ENCODE results near the gene TMCC1. TPM values are rescaled to one million over a fixed set of nuclear protein-coding genes. Genes with fewer than 3 reads are reported as not detected.

Gene TMCC1
- total RNA-seq, 1 donor from 2014 or later: 24.3 TPM

GRCh38 chr3:129747992-129748391, 145.5 kb downstream of the TMCC1 start:
- H3K4me3 ChIP-seq (ENCODE audit: low read depth, low read length): no peak overlapping the region
- no peak for DNase-seq (ENCODE audit: low read depth)
- TF ChIP-seq, protein P1, sequence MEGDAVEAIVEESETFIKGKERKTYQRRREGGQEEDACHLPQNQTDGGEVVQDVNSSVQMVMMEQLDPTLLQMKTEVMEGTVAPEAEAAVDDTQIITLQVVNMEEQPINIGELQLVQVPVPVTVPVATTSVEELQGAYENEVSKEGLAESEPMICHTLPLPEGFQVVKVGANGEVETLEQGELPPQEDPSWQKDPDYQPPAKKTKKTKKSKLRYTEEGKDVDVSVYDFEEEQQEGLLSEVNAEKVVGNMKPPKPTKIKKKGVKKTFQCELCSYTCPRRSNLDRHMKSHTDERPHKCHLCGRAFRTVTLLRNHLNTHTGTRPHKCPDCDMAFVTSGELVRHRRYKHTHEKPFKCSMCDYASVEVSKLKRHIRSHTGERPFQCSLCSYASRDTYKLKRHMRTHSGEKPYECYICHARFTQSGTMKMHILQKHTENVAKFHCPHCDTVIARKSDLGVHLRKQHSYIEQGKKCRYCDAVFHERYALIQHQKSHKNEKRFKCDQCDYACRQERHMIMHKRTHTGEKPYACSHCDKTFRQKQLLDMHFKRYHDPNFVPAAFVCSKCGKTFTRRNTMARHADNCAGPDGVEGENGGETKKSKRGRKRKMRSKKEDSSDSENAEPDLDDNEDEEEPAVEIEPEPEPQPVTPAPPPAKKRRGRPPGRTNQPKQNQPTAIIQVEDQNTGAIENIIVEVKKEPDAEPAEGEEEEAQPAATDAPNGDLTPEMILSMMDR (conservative IDR thresholded peaks at IDR 0.05; ENCODE audit: low read depth, low read length): no peak

GRCh38 chr3:129747136-129747535, 146.4 kb downstream of the TMCC1 start:
- H3K4me3 ChIP-seq (ENCODE audit: low read depth, low read length): no peak overlapping the region
- no peak for DNase-seq (ENCODE audit: low read depth)
- TF ChIP-seq, protein P1 (conservative IDR thresholded peaks at IDR 0.05; ENCODE audit: low read depth, low read length): no peak

DNA sequence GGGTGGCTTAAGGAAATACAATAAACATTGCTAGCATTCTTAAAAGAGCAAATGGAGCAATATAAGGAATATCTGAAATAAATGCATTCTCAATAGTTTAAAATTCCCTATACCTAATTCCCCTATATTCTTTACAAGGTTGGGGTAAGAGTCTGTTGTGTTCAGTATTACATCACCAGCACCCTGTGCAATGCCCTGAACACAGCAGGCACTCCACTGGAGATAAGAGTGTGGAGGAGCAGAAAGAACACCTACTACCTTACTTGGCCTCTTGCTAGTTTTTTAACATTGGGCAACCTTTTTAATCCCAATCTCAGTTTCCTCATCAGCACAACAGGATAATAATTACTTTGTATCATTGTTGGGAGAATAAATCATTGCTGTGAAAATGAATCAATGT, 146.9 kb downstream of the TMCC1 start:
- TF ChIP-seq, protein P1 (conservative IDR thresholded peaks at IDR 0.05; ENCODE audit: low read depth, low read length): no peak
- DNase-seq (ENCODE audit: low read depth): no peak

DNA sequence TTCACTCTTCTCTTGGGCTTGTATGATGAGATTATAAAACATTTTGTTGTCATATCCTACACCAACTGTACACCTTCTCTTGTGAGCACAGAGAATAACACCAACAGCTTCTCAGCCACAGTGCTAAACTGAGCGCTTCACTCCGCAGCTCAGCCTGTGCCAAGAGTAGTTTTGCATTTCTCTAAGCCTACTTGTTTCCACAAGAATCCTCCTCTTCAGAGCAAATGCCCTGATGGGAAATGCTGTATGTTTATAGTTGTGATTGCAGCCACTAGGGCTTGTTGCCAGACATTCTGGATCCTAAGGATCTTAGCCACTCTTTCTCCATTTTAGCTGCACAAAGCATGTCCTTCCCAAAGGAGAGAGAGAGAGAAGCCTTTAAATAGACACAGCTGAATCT, 148.3 kb downstream of the TMCC1 start:
- no peak for DNase-seq (ENCODE audit: low read depth)
- TF ChIP-seq, protein P1 (conservative IDR thresholded peaks at IDR 0.05; ENCODE audit: low read depth, low read length): no peak
- H3K4me3 ChIP-seq (ENCODE audit: low read depth, low read length): no peak overlapping the region

More for the DNA sequence above, 146.9 kb downstream of the TMCC1 start:
- no peak overlapping the region for H3K4me3 ChIP-seq (ENCODE audit: low read depth, low read length)

DNA sequence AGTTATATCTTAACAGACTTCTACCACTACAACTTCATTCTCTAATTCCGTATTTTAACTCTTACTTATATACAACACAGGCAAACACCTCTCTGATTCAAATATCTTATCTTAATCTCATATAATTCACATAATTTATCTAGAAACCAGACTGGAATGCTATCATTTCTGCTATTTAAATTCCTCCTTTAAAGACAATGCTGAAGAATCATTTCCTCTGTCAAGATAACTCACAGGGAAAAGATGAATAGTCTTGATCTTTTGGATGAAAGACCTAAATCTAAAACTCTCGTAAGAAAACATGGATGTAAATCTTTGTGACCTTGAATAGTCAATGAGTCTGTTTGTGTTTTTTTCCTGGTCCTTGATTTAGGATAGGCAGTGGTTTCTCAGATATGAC, 151.7 kb downstream of the TMCC1 start:
- TF ChIP-seq, protein P1 (conservative IDR thresholded peaks at IDR 0.05; ENCODE audit: low read depth, low read length): no peak
- H3K4me3 ChIP-seq (ENCODE audit: low read depth, low read length): no peak overlapping the region
- no peak for DNase-seq (ENCODE audit: low read depth)

DNA sequence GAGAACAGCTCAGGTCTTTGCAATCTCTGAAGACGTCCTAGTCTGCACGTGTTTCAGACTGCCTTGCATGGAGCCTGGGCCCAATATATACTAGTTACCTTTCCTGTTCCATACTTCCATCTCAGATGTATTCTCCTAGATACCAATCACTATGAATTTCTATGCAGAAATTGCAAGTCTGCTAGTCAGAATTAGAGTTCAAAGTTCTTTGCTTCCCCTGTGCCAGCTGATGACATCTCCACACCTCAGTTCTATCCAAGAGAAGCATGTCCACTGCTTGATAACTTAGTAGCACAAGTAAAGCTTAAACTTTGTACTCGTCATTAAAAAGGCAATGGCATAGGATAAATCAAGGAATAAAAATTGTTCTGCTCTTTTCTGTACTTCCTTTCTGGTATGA, 153.4 kb downstream of the TMCC1 start:
- DNase-seq (ENCODE audit: low read depth): no peak
- no peak overlapping the region for H3K4me3 ChIP-seq (ENCODE audit: low read depth, low read length)
- TF ChIP-seq, protein P1 (conservative IDR thresholded peaks at IDR 0.05; ENCODE audit: low read depth, low read length): no peak

- TF ChIP-seq, protein P1 (conservative IDR thresholded peaks at IDR 0.05; ENCODE audit: low read depth, low read length): no peak
- no peak for DNase-seq (ENCODE audit: low read depth)
Observed at GRCh38 chr3:129739634-129740033, 153.9 kb downstream of the TMCC1 start.

More at GRCh38 chr3:129739634-129740033, 153.9 kb downstream of the TMCC1 start:
- H3K4me3 ChIP-seq (ENCODE audit: low read depth, low read length): no peak overlapping the region
